22Rv1 (cell line): ENCODE data around the gene TBC1D22A.

Experiments used
- ZFX ChIP-seq: fragments of 450-650 bp; IDR thresholded peaks from 2 replicates; pipeline ENCODE4 v1.6.1; 2017; ENCODE audit warnings: antibody characterized with exemption, borderline replicate concordance
- TF ChIP-seq, protein P1 (sequence below): fragments of 450-650 bp; IDR thresholded peaks from 2 replicates; pipeline ENCODE4 v1.5.1; 2017; ENCODE audit warnings: mild to moderate bottlenecking

DNA sequence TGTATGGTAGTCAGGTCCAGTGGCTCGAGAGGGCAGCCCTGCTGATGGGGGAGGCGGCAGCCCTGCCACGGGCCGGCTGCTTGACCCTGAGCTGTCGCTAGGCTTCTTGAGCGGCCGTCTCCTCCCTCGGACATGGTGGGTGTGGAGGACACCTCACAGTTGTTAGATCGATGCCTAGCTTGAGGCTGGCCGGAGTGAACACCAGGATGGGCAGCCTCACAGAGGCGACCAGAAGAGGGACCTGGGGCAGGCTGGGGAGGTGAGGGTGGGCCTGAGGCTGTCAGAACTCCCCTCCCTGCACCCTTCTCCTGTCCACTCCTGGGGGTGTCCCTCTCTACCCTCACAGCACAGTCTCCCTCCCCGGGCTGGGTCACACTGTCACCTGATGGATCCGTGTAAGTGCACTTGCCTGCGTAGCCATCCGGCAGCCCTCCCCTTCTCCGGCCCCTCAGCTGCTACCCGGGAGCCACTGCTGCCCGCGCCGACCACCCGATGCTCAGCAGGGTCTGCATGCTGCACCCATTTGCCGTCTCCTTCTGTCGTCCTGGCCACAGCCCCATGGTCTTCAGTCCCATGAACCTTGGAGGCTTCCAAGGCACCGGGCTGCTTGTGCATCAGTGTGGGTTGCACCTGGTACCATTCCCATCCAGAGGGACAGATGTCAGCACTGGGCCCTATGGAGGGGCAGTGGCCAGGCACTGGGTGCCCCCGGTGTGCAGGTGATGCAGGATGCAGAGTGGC, 394.1 kb downstream of the TBC1D22A start:
- TF ChIP-seq, protein P1, sequence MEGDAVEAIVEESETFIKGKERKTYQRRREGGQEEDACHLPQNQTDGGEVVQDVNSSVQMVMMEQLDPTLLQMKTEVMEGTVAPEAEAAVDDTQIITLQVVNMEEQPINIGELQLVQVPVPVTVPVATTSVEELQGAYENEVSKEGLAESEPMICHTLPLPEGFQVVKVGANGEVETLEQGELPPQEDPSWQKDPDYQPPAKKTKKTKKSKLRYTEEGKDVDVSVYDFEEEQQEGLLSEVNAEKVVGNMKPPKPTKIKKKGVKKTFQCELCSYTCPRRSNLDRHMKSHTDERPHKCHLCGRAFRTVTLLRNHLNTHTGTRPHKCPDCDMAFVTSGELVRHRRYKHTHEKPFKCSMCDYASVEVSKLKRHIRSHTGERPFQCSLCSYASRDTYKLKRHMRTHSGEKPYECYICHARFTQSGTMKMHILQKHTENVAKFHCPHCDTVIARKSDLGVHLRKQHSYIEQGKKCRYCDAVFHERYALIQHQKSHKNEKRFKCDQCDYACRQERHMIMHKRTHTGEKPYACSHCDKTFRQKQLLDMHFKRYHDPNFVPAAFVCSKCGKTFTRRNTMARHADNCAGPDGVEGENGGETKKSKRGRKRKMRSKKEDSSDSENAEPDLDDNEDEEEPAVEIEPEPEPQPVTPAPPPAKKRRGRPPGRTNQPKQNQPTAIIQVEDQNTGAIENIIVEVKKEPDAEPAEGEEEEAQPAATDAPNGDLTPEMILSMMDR, result no peak
- TF ChIP-seq ZFX, result no peak
